CD14-positive monocyte (primary cell): ENCODE results near the gene TMEM82. TPM values are rescaled to one million over a fixed set of nuclear protein-coding genes. Genes with fewer than 3 reads are reported as not detected.

ENCODE experiments used
- DNase-seq, 3 donors: peaks; one replicate each; pipeline ENCODE4 v3.0.0-alpha.2; 2011 to 2022
- H2AFZ ChIP-seq: 2 replicates; pipeline ENCODE4 v1.6.0; 2012; ENCODE audit warnings: mild to moderate bottlenecking, low read depth, low read length, inconsistent platforms; ENCODE audit not compliant: insufficient read depth, poor library complexity, severe bottlenecking
- H3K27ac ChIP-seq, 2 donors: 1 replicate in 1 of 2; 2 replicates in 1 of 2; pipeline ENCODE4 v1.5.1; 2012 to 2013; ENCODE audit warnings: low read length in 2 of 2, control low read depth in 1 of 2, inconsistent platforms in 1 of 2, low read depth in 1 of 2, mild to moderate bottlenecking in 1 of 2
- H3K27me3 ChIP-seq, 2 donors: one replicate each; pipeline versions ENCODE4 v1.6.0 to v1.6.1; 2011 to 2013; ENCODE audit warnings: low read length in 2 of 2; ENCODE audit not compliant: control insufficient read depth in 2 of 2, insufficient read depth in 2 of 2
- H3K36me3 ChIP-seq, 2 donors: replicated peaks in 1 of 2; 1 replicate in 1 of 2; 2 replicates in 1 of 2; pipeline versions ENCODE4 v1.5.1 to v1.6.1; 2012 to 2013; ENCODE audit warnings: low read length in 2 of 2, control low read depth in 1 of 2, inconsistent platforms in 1 of 2, mild to moderate bottlenecking in 1 of 2; ENCODE audit not compliant: insufficient read depth in 2 of 2, control insufficient read depth in 1 of 2
- H3K4me1 ChIP-seq, 2 donors: 1 replicate in 1 of 2; 2 replicates in 1 of 2; pipeline versions ENCODE4 v1.5.1 to v1.6.1; 2012 to 2013; ENCODE audit warnings: low read length in 2 of 2, control low read depth in 1 of 2, inconsistent platforms in 1 of 2, mild to moderate bottlenecking in 1 of 2, moderate library complexity in 1 of 2; ENCODE audit not compliant: insufficient read depth in 2 of 2, control insufficient read depth in 1 of 2
- H3K4me2 ChIP-seq: replicated peaks from 2 replicates; pipeline ENCODE3; 2012; ENCODE audit warnings: low read length, moderate library complexity, mild to moderate bottlenecking; ENCODE audit not compliant: poor library complexity, severe bottlenecking; ENCODE audit errors: extremely low read depth
- H3K4me3 ChIP-seq, 3 experiments: fragments of 200-600 bp in 1 of 3; sonication (generic) in 1 of 3; replicated peaks in 1 of 3; 1 replicate in 2 of 3; 2 replicates in 1 of 3; pipeline ENCODE4 v1.5.1; 2011 to 2013; ENCODE audit warnings: low read length in 3 of 3, mild to moderate bottlenecking in 3 of 3, control low read depth in 2 of 3, low read depth in 2 of 3, inconsistent platforms in 1 of 3, moderate library complexity in 1 of 3
- H3K79me2 ChIP-seq: 2 replicates; pipeline ENCODE4 v1.6.0; 2012; ENCODE audit warnings: mild to moderate bottlenecking, control low read depth, inconsistent platforms, low read length, moderate library complexity; ENCODE audit not compliant: insufficient read depth
- H3K9ac ChIP-seq: 2 replicates; pipeline ENCODE4 v1.6.0; 2017; ENCODE audit warnings: low read length, mild to moderate bottlenecking; ENCODE audit not compliant: insufficient read depth, poor library complexity, severe bottlenecking
- H3K9me3 ChIP-seq, 2 donors: replicated peaks in 1 of 2; 1 replicate in 1 of 2; 2 replicates in 1 of 2; pipeline versions ENCODE4 v1.5.1 to v1.6.1; 2012 to 2013; ENCODE audit warnings: low read length in 2 of 2, control low read depth in 1 of 2; ENCODE audit not compliant: control insufficient read depth in 1 of 2, insufficient read depth in 1 of 2
- H4K20me1 ChIP-seq: 2 replicates; pipeline ENCODE4 v1.6.0; 2012; ENCODE audit warnings: mild to moderate bottlenecking, low read length, control low read depth, moderate library complexity; ENCODE audit not compliant: insufficient read depth
- H3K27ac Mint-ChIP-seq, 7 donors: one replicate each; pipeline ENCODE4 v1.8.0; 2020; ENCODE audit warnings: mild to moderate bottlenecking in 7 of 7, mixed read lengths in 7 of 7, moderate library complexity in 6 of 7, inconsistent platforms in 2 of 7
- H3K27me3 Mint-ChIP-seq, 3 donors: one replicate each; pipeline ENCODE4 v1.8.0; 2021 to 2022; ENCODE audit warnings: low read depth in 3 of 3, mild to moderate bottlenecking in 3 of 3, mixed read lengths in 3 of 3, moderate library complexity in 3 of 3, inconsistent platforms in 1 of 3
- H3K36me3 Mint-ChIP-seq, 2 donors: one replicate each; pipeline ENCODE4 v1.8.0; 2020; ENCODE audit warnings: mixed read lengths in 2 of 2, inconsistent platforms in 1 of 2, mild to moderate bottlenecking in 1 of 2
- H3K4me1 Mint-ChIP-seq: one replicate; pipeline ENCODE4 v1.8.0; 2020; ENCODE audit warnings: mild to moderate bottlenecking, mixed read lengths
- H3K4me3 Mint-ChIP-seq, 2 donors: one replicate each; pipeline ENCODE4 v1.8.0; 2020; ENCODE audit warnings: mild to moderate bottlenecking in 2 of 2, mixed read lengths in 2 of 2, moderate library complexity in 1 of 2
- H3K9me3 Mint-ChIP-seq, 7 donors: one replicate each; pipeline ENCODE4 v1.8.0; 2020 to 2022; ENCODE audit warnings: mixed read lengths in 7 of 7, mild to moderate bottlenecking in 6 of 7, moderate library complexity in 6 of 7, inconsistent platforms in 2 of 7
- CTCF ChIP-seq: fragments of 200-600 bp; IDR thresholded peaks from one replicate; pipeline ENCODE4 v1.8.0; 2022; ENCODE audit warnings: antibody characterized with exemption, mild to moderate bottlenecking
- WGBS: methylation state at CpG from one replicate; pipeline ENCODE4 v1.1.5; 2013; ENCODE audit warnings: missing lambda C conversion rate; ENCODE audit not compliant: insufficient coverage; 5-methylcytosine and 5-hydroxymethylcytosine counted together
- intact Hi-C, 2 donors: fragments of 100-400 bp; cut with micrococcal nuclease; formaldehyde crosslinking; loops; one replicate each; pipeline versions ENCODE4 v1.15.0 to v1.15.1; 2023
- polyA plus RNA-seq, 3 donors: library from polyadenylated mRNA; depleted of rRNA in 1 of 3; unstranded in 2 of 3; stranded (reverse) in 1 of 3; fragments of 300-500 nt in 2 of 3; fragments of >200 nt in 1 of 3; fragmentation: Illumina TruSeq in 2 of 3; gene quantifications; 1 replicate in 2 of 3; 2 replicates in 1 of 3; pipeline ENCODE4 v1.2.3, GENCODE V29; 2012 to 2021

TMEM82 gene
- polyA plus RNA-seq, 3 donors, result not detected

DNA sequence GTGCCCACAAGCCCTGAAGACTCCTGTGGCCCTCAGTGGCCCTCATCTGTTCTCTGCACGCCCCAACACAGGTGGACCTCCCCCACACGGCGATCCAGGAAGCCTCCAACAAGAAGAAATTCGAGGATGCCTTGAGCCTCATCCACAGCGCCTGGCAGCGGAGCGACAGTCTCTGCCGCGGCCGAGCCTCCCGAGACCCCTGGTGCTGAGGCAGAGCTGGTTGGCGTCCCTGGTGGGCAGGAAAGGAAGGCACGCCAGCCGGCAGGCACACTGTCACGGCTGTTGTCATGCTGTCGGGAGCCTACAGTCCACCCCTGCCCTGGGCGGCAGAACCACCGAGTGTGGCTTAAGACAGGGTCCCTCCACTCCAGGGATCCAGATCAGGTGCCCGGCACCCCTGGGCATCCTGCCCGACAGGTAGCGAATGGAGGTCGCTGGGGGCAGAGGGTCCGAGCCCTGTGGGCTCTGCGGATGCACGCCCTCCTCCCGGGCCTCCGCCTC is 8.5 kb upstream of the TMEM82 start:
- peaks cover 48 to 62% of the 10 kb centered on the region in 2 donors for H3K36me3 Mint-ChIP-seq
- Histone ChIP-seq H3K4me2 (no peak overlapping the region), H3K79me2 (no peaks in the 10 kb centered on the region), H3K27ac (no peak overlapping the region), H3K27me3 (no peaks in the 10 kb centered on the region), H3K4me1 (no peaks in the 10 kb centered on the region), H3K36me3 (peaks cover 60 to 65% of the 10 kb centered on the region in 2 donors), H2AFZ (no peak overlapping the region), H3K4me3 (no peak overlapping the region), H4K20me1 (peaks cover 17% of the 10 kb centered on the region), H3K9ac (no peak overlapping the region), H3K9me3 (no peaks in the 10 kb centered on the region)
- intact Hi-C loops, result no loop called here
- H3K4me1 Mint-ChIP-seq, result no peaks in the 10 kb centered on the region
- peaks cover 0 to 3% (median 0%) of the 10 kb centered on the region in 3 donors for H3K27me3 Mint-ChIP-seq
- DNase-seq, result no peak
- WGBS, result 95% methylated on average over 20 of the region's 27 CpGs
- H3K9me3 Mint-ChIP-seq, result peaks cover 0 to 1% (median 0%) of the 10 kb centered on the region in 7 donors
- H3K4me3 Mint-ChIP-seq, result no peak overlapping the region
- peak overlapping the region in 1 of 7 donors; percentile 9 for H3K27ac Mint-ChIP-seq
- no peak for TF ChIP-seq CTCF

DNA sequence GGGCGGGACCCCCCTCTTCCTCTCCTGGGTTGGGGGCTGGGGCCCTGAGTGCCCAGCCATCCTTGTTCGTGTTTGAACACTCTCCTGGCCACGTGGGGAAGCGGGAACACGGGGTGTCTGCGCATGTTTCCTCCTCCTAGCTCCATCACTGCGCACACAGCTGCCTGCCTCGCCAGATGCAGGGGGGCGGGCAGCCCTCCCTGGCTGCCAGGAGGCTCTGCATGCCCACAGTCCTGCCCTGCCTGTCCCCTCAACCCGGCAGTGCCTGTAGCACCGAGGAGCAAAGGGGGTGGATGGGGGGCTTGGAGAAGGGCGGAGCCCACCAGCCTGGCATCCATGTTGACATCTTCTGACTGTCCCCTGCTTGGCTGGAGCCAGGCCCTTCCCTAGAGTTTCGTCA is 8.0 kb upstream of the TMEM82 start:
- Histone ChIP-seq H3K9ac (no peak overlapping the region), H3K27me3 (no peaks in the 10 kb centered on the region), H3K4me3 (no peak overlapping the region), H4K20me1 (peaks cover 14% of the 10 kb centered on the region), H2AFZ (no peak overlapping the region), H3K4me1 (no peaks in the 10 kb centered on the region), H3K36me3 (peaks cover 55 to 60% of the 10 kb centered on the region in 2 donors), H3K27ac (no peak overlapping the region), H3K9me3 (no peaks in the 10 kb centered on the region), H3K79me2 (no peaks in the 10 kb centered on the region), H3K4me2 (no peak overlapping the region)
- H3K4me1 Mint-ChIP-seq, result no peaks in the 10 kb centered on the region
- no peak overlapping the region for H3K4me3 Mint-ChIP-seq
- H3K27ac Mint-ChIP-seq, result no peak overlapping the region
- peaks cover 0 to 3% (median 0%) of the 10 kb centered on the region in 3 donors for H3K27me3 Mint-ChIP-seq
- peaks cover 43 to 56% of the 10 kb centered on the region in 2 donors for H3K36me3 Mint-ChIP-seq
- 90% methylated on average over 9 of the region's 13 CpGs for WGBS
- TF ChIP-seq CTCF, result no peak
- intact Hi-C loops, result no loop called here
- no peak for DNase-seq
- H3K9me3 Mint-ChIP-seq, result peaks cover 0 to 1% (median 0%) of the 10 kb centered on the region in 7 donors
